Stimulated activated CD8-positive, alpha-beta memory T cell treated with anti-CD3 and anti-CD28 coated beads, Interleukin-15, amount 100 ng/mL, for 48 hours (primary cell): Measurements from ENCODE around the gene PROSER2.

Experiments
- DNase-seq, 2 donors: peaks; one replicate each; pipeline ENCODE4 v3.0.0-alpha.2; 2020; ENCODE audit warnings: low read depth in 2 of 2

Gene PROSER2

GRCh38 chr10:11908536-11908935 is 85.4 kb downstream of the PROSER2 start:
- no peak for DNase-seq

- no peak for DNase-seq
These were observed 85.8 kb downstream of the PROSER2 start for GRCh38 chr10:11908991-11909390.

DNA sequence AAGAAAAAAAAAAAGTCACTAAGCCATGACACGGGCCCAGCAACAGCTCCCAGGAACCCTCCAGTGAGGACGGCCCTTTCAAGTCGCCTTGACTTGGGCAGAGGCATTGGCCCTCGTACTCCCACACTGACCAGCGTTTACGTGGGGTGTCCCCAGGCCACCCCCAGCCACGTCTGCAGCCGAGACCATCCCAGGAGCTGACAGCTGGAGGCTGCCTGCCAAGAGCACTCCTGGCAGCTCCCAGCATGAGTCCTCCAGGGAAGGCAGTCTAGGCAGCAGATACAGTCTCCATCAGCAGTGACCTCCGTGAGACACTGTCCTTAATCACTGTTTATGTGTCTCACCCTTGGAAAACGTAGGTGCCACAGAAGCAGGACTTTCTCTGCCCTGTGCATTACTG is 86.5 kb downstream of the PROSER2 start:
- no peak for DNase-seq

DNA sequence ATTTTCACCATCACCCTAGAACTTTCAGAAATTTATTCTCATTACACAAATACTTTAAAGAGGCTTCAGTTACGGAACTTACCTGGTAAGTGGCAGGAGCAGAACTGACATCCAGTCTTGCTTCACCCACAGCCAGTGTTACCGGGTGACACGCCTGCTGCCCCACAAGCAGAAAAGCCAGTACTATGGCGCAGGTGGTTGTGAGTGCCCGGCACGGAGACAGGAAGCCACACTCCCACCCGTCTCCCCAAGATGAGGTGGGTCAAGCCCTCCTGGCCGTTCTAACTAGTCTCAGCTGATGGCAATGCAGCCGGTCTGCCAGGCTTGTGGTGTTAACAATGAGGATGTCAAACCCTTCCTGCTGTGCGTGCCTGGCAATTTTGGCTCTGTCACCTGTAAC is 86.9 kb downstream of the PROSER2 start:
- no peak for DNase-seq

DNA sequence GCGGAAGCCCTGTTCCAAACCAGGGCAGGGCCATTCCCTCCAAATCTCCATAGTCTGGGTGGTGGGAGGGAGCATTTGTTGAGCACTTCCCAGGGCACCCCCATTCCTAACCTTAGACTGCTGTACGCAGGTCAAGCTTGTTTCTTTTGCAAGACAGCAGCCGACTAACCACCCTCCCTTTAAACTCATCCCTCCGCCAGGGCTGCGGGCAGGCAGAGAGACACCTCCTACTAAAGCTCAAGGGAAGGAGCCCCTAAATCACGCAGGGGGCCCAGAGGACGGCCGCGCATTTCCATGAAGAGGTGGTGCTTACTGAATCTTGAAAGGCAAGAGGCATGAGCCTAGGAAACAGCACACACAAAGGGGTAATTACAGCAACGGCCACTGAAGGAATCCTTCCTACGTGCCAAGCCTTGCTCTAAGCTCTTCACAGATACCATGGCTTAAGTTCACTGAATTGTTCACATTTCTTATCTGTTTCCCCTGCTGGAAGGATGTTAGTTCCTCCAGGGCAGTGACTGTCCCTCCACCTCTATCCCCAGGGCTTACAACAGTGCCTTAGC is 90.0 kb downstream of the PROSER2 start:
- no peak for DNase-seq

DNA sequence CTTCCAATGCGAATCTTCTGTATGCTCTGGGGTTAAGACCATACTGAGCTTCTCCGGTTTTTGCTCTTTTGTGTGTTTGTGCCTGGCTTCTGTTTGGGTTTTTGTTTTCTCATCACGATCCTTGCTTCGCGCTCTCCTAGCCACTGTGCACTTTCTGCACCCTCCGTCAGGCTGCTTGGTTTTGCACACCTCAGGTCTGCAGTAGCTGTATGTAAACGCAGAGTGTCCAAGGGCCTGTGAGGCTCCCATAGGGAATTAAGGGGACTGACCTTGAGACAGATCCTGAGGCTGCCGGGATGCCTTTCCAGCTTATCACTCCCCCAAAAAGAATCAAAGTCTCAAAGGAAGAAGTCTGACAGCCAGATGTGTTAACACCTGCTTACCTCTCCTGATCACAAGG is 95.2 kb downstream of the PROSER2 start:
- no peak for DNase-seq

- no peak for DNase-seq
These were observed 96.1 kb downstream of the PROSER2 start for GRCh38 chr10:11919271-11919670.
